Motor neuron (in vitro differentiated cells): ENCODE results near the gene PAX5. TPM values are rescaled to one million over a fixed set of nuclear protein-coding genes. Genes with fewer than 3 reads are reported as not detected.

ENCODE experiments used
- total RNA-seq, 8 experiments: library from RNA; unstranded; fragments of 300-600 nt; gene quantifications; 2 replicates each; pipeline versions ENCODE4 v1.2.3 to v1.2.4, GENCODE V29; 2022

Gene PAX5
- total RNA-seq, 8 experiments from 2014 or later = 0.09 to 1.5 (median 0.61) TPM

Other genes starting within 250 kb of the PAX5 start
- 10 to 100 TPM; 17.2 to 48.3 (median 25.3) TPM for gene ZCCHC7, start 86.3 kb upstream of the PAX5 start, total RNA-seq